DMS53 treated with DMSO at 0.1 percent for 48 hours (cell line): ENCODE data around the gene TRIM41.

Experiments
- DNase-seq: peaks from one replicate; lab custom pipeline; 2025; ENCODE audit not compliant: unreplicated experiment; lab: John Stamatoyannopoulos, UW

The TRIM41 gene

DNA sequence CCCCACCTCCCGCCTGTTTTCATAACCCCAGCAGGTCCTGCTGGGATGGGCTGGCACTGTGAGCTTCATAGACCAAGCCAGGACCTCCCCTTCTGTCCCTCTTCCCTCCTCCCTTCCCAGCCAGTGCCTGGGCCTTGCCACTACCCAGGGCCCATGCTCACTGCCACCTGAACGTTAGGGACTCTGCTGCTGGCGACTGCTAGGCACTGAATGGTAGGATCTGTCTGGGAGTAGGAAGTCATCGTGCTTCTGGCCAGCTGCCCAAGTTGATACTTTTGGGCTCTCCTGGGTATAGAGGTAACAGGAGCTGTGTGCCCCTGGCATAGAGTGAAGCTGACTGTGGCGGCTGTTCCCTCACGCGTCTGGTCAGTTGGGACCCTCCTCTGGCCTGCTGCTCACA lies 8.4 kb downstream of the TRIM41 start:
- DNase-seq, result no peak

DNA sequence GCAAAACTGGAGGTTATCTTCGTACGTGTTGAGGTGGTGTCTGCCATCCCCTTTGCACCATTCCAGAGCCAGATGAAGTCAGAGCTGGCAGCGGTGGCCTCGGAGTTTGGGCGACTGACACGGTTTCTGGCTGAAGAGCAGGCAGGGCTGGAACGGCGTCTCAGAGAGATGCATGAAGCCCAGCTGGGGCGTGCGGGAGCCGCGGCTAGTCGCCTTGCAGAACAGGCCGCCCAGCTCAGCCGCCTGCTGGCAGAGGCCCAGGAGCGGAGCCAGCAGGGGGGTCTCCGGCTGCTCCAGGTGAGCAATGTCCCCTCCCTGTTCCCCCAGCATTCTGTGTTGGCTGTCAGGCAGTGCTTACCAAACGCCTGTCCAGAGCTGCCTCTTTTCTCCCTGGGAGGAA lies 9.5 kb downstream of the TRIM41 start:
- DNase-seq, result no peak

DNA sequence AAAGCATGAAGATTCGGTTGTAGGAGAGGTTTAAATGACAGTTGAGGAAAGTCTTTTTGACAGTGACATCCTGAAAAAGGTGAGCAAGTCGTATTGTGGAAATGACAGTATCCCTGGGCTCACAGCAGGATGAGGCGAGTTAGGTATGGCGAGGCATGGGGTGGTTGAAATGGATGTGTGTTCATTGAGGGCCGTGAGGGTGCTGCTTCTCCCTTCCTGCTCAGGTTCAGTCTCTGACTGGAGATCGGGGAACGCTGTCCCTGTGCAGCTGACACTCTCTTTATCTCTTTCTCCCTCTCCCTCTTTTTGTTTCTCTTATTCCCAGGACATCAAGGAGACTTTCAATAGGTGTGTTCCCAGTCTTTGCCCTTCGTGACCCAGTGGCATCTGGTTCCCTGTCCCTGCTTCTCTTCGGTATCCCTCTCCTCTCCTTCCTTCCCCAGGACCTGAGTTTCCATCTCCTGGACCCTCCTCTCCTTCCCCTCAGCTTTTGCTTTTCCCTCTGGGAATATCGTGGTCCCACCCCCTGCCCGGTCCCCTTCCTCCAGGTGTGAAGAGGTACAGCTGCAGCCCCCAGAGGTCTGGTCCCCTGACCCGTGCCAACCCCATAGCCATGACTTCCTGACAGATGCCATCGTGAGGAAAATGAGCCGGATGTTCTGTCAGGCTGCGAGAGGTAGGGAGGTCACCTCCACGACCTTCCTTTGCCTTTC lies 10.2 kb downstream of the TRIM41 start:
- DNase-seq, result no peak

DNA sequence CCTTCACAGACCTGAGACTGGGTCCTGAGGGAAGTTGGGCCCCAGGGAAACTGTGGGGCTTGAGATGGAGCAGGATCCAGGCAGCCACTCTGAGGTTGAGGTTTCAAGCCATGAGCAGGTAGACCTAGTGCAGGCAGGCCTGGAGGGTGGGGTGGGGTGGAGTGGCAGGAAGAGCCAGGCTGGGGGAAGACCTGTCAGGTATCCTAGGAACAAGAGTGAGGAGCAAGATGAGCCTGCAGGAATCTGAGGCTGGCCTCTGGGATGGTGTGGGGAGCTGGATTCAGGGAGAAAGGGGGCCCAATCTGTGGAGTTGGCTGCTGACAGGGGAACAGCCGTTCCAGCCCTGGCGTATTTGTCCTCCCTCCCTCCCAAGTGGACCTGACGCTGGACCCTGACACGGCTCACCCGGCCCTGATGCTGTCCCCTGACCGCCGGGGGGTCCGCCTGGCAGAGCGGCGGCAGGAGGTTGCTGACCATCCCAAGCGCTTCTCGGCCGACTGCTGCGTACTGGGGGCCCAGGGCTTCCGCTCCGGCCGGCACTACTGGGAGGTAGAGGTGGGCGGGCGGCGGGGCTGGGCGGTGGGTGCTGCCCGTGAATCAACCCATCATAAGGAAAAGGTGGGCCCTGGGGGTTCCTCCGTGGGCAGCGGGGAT lies 10.8 kb downstream of the TRIM41 start:
- DNase-seq, result no peak

DNA sequence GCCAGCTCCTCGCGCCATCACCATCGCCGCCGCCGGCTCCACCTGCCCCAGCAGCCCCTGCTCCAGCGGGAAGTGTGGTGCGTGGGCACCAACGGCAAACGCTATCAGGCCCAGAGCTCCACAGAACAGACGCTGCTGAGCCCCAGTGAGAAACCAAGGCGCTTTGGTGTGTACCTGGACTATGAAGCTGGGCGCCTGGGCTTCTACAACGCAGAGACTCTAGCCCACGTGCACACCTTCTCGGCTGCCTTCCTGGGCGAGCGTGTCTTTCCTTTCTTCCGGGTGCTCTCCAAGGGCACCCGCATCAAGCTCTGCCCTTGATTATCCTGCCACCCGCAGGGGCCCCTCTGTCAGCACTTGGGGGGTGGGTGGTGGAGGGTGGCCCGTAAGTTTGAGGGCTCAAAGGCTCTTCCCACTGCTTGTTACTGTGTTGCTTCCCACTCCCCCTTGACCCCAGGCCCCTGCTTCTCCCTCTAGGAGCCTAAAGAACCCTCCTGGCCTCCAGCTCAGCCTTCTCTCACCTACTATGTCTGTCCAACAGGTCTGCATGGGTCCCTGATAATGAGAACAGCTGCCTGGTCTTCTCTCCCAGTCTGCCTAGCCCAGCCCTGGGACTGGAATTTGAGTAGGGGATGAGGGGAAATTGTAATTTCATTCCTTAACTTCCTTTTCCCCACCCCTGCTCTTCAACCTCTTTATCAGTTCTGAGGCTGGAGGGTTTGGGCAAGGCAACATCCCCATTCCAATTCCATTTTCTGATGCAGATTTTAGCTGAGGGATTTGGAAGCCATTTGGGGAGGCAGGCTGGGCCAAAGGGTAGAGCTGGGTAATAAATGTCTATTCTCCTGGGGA lies 11.6 kb downstream of the TRIM41 start:
- no peak for DNase-seq

DNA sequence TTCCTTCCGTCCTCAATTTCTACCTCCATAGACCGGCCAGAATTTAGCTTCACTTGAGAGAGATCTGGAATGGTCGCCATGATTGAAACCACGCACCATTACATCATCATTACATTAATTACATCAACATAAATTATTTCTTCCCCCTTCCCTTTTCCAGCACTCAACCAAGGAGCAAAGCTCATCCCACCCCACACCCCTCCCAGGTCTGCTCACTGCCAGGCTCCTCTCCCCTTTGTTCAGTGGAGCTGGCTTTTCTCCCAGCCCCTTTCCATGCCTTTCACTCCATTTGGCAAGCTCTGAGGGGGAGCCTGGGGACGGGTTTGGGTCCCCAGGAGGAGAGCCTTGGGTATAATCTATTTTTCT lies 12.2 kb downstream of the TRIM41 start:
- no peak for DNase-seq

DNA sequence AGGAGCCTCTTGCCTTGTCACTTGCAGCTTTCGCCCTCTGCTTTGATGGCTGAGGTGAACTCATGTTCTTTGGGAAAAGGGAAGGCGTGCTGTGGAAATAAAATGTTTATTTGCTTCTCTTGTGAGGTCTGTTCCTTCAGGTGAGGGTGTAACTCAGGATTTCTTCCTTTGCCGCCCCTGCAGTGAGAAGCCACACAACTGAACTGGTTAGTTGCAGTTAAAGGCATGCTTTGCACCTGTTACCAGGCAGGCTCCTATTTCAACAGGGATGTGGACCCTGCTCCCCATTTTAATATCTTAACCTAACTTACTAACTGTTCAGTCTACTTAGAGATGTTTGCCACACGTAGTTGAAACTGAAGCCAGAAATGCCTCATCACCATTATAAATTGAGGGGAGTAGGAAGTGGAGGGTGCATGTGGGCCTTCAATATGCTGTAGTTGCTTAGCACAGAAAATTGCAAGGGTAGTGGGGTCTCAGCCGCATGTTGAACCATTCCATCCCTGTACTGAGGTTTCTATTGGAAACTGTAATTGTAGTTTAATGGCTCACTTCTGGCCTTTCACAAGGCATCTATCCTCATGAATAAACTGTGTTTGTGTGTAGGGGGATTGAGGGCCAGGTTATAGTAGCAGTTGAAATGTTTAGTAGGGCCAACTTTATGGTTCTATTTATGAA lies 12.7 kb downstream of the TRIM41 start:
- no peak for DNase-seq

DNA sequence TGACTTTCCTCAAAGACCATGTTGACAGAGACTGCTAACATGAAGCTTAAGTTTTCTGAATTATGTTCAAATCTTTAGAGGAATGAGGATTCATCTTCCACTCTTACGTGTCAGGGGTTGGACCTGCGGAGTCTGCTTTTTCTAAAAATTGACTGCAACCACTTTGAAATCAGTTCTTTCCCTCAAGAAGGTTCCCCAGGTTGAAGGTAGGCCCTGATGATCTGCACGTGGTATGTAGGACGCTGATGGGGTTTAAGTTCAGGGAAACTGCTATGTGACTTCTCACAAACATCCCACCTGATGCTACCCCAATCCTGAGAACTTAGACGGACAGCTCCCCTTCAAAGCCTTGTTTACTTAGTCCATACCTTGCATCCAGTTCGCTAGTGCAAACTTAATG lies 13.4 kb downstream of the TRIM41 start:
- DNase-seq, result no peak

DNA sequence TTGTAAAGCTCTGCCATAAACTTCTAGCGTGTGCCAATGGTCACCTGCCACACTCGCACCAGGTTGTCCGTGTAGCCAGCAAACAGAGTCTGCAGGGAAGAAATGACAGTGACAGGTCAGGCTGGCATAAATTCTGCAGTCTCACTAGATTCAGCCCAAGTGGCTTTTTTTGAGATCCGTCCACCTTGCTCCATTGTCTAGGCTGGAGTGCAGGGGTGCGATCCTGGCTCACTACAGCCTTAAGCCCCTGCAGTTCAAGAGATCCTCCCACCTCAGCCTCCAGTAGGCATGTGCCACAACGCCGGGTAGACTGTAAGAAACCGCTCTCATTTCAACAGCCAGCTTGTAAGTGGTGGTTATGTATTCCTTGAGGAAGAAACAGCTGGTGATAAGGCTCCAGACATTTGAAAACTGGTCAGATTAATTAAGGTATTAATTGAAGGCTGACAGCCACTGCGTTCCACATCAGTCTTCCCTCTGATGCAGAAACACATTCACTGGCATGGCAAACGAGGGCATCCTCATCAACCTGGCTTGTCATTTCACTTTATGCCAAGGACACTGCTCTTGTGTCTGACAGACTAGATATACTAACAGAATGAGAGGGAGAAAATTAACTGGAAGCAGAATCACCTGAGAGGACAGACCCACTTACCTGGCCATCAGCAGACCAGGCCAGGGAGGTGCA lies 14.0 kb downstream of the TRIM41 start:
- no peak for DNase-seq

DNA sequence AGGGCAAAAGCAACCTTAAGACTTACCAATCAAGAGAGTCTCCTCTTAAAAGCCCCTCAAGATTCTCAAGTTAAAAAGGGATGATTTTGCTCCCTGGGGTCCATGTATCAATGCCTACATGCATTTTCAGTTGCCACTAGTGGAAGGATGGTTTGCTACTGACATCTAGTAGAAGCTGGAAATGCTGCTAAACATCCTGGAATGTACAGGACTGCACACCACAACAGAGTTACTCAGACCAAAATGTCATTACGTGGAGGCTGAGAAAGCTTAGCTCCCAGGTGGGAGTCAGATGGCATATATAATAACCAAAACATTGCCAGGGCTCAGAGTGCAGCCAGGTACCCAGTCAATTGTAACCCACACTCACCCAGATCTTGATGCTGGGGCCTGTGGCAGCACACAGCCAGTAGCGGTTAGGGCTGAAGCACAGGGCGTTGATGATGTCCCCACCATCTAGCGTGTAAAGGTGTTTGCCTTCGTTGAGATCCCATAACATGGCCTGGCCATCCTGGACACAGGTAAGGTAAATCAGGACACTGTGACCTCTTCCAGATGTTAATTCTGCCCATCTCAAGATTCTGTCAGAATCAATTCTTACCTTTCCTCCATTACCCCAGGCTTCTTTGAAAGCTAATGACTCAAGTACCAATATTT lies 14.8 kb downstream of the TRIM41 start:
- DNase-seq, result no peak

DNA sequence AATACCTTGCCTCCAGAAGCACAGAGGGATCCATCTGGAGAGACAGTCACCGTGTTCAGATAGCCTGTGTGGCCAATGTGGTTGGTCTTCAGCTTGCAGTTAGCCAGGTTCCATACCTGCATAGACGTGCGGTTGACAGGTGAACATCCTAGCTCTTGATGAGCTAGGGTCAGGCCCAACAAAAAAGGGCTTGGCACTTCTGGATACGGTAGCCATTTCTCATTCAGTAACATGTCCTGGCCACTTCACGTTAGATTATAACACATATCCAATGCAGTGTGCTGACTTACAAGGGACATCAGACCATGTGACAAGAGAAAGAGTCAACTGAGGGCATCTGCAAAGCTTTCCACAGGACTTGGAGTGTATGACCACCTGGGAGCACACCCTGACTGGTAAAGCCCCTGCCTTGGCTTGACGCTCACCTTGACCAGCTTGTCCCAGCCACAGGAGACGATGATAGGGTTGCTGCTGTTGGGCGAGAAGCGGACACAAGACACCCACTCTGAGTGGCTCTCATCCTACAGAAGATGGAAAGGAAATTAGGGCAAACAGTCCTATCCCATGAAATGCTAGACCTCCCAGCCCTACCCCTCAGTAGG lies 16.1 kb downstream of the TRIM41 start:
- no peak for DNase-seq

DNA sequence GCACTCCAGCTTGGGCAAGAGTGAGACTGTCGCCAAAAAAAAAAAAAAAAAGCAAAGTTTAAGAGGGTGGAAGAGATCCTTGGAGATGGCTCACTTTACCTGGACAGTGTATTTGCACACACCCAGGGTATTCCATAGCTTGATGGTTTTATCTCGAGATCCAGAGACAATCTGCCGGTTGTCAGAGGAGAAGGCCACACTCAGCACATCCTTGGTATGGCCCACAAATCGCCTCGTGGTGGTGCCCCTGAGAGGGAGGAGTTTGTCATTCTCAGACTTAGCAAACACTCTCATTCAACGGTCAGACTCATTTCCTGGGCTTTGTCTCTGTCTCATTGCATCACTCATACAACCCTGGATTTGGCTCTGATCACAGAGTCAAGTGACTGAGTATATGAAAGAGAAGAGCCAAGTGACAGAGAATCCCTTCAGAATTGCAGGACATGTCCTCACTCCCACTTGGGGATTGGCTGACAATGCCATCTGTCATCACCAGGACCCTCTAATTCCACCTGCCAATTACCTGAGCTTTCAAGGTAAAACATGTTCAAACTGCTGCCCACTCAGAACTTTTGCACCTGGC lies 18.4 kb downstream of the TRIM41 start:
- no peak for DNase-seq

DNA sequence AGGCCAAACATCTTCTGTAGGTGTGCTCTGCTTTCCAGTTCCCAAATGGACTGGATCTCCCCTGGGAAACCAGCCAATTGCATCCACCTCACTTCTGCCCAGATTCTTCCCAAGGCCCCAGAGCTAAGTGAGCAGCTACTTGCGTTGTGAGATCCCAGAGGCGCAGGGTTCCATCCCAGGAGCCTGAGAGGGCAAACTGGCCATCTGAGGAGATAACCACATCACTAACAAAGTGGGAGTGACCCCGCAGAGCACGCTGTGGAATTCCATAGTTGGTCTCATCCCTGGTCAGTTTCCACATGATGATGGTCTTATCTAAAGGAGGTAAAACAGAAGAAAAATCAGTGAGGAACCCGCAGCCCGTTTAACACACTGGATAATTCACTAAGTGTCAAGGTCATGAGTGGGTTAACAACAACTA lies 19.0 kb downstream of the TRIM41 start:
- no peak for DNase-seq

DNA sequence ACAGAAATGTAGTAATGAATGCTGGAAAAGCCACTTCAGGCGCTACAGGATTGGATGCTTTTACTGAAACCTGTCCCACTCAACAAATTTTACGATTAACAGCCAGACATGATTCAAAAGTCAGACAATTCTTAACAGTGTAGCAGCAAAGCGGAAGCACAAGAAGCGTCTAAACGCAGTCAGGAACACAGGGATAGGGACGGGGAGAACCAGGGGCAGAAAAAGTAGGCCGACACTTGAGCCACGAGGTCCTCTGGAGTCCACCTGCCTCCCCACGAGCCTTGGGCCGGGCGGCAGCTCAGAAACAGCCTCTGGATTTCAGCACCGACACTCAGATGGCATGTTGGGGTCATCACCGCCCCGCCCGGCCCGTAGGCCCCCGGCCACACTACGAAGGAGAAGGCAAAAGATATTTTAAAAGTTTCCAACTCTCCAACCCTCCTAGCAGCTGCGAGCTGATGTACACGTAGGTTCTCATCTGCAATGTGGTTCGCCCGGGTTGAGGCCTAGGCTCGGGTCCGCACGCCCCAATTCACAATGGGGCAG lies 20.0 kb downstream of the TRIM41 start:
- no peak for DNase-seq

DNA sequence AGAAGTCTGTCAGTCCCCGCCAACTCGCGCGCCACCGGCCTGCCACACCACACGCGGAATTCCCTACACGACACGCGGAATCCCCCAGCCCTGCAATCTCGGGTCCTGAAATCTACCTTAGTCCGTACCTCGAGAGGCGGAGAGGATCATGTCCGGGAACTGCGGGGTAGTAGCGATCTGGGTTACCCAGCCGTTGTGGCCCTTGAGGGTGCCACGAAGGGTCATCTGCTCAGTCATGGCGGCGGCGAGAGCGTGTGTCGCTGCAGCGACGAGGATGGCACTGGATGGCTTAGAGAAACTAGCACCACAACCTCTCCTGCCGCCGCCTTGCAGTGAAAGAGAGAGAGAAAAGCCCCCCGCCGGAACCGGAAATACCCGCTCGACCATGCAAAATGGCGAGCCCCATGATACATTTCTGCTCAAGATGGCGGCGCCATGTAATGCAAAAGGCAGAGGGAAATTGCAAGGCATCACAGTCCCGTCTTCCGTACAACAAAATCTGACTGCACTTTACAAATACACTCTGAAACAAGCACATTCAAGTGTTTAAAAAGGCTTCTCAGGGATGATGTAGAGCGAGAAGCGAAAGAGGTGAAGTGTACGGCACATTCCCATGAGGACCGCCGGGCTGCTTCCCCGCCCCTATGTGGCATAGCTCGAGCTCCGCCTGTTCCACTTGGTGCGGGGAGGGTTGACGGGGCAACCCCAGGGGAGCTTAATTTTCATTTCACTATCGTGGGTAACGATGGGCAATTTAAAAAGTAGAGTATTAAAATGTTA lies 20.7 kb downstream of the TRIM41 start, which contains the start of gene RACK1:
TSS of gene RACK1 (minus strand) at position 343 of the 780 bp plus-strand sequence. CDS start at position 237, 106 bp downstream.
- DNase-seq, result no peak

DNA sequence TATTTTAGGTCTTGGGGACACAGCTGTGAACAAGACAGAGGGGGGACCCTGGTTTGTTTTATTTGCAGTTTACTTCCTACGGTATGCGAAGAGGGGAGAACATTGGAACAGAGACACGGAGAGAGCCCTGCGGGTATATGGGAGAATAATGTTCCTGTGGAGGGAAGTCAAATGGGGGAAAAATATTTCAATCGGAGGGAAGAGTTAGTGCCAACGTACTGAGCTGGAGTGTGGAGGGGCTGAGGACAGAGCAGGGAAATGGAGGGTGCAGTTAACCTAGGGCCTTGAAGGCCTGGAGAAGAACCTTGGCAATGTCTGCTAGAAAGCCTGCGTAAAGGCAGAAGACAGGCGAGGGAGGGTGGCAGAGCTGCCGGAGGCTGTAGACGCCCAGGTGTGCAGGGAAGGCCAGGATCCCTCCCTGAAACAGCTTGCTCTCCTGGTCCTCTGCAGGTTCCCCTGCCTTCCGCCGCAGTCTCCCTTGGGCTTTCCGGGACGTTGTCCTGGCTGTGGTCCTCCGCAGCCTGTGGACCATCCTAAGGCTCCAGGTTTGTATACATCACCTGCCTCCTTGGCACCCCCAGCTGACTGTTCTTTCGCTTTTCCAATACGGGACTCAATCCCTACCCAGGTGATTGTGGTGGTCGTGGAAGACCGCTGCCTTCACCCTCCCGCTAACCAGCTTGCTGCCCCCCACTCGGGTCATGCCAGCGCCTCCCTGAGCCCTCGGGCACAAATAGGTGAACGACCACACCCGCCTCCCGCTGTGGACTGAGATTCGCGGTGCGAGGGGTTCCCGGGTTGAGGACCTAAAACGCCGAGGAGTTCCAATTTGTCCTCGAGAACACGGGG lies 22.6 kb downstream of the TRIM41 start:
- DNase-seq, result no peak

DNA sequence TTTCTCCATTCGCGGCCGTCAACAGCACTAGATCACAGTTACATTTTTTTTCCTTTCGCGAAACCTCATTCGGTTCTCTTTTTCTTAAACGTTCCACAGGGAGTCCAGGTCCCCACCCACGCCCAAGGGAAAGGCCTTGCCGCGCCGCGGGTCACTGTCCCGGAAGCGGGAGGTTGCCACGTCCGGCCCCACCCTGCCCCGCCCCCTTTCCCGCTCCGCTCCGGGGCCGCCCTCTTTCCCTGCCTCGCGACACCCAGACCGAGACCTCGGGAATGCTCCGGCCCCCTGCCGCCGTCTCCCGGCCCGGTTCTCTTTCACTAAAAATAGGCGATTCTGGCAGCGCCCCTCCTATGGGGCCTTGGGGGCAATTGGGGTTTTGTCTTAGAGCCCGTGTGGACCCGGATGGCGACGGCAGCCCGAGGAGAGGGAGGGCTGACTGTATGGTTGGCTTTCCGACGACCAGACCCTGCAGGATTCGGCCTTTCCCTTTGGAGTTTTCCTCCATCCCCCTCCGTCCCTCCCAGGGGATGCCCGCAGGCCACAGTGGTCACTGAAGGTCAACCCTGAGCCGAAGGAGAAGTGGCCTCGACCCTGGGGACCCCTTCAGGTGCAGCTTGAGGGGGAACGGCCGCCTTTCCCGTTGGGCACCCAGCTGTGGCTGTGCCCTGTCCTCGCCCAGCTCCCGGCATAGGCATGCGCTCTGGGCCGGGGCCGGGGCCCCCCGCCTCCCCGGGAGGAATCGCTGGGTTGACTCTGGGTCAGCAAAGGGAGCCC lies 23.4 kb downstream of the TRIM41 start:
- DNase-seq, result no peak
